Activated naive CD8-positive, alpha-beta T cell treated with anti-CD3 and anti-CD28 coated beads, Interleukin-2, amount 50 U/mL, for 24 hours (primary cell): Measurements from ENCODE around the gene MACROD2.
"Not testable (repeated sequence)": the region's sequence is repeated elsewhere in the genome, so short reads cannot be mapped to it uniquely, and the experiment has no call there.

Experiments used
- ATAC-seq: fragments of 150-1000 bp; cut with Tn5 transposase; one replicate; pipeline ENCODE4 v1.10.0; 2021
- DNase-seq: peaks from one replicate; pipeline ENCODE4 v3.0.0; 2021
- H3K27ac Mint-ChIP-seq: one replicate; pipeline ENCODE4 v1.8.0; 2021; ENCODE audit warnings: mild to moderate bottlenecking, mixed read lengths
- H3K27me3 Mint-ChIP-seq: one replicate; pipeline ENCODE4 v1.8.0; 2021; ENCODE audit warnings: mixed read lengths
- H3K36me3 Mint-ChIP-seq: one replicate; pipeline ENCODE4 v1.8.0; 2021; ENCODE audit warnings: low read depth, mixed read lengths
- H3K4me1 Mint-ChIP-seq: one replicate; pipeline ENCODE4 v1.8.0; 2021; ENCODE audit warnings: mixed read lengths
- H3K4me3 Mint-ChIP-seq: one replicate; pipeline ENCODE4 v1.8.0; 2021; ENCODE audit warnings: mild to moderate bottlenecking, moderate library complexity, mixed read lengths
- H3K9me3 Mint-ChIP-seq: one replicate; pipeline ENCODE4 v1.8.0; 2021; ENCODE audit warnings: mixed read lengths

The MACROD2 gene

GRCh38 chr20:16007962-16008361, 2012.6 kb downstream of the MACROD2 start:
- Mint-ChIP-seq H3K4me1 (no peaks in the 10 kb centered on the region), H3K9me3 (no peaks in the 10 kb centered on the region), H3K36me3 (no peaks in the 10 kb centered on the region), H3K4me3 (no peak overlapping the region), H3K27ac (no peak overlapping the region), H3K27me3 (no peaks in the 10 kb centered on the region)
- DNase-seq (no peak), ATAC-seq (no peak)

- ATAC-seq: no peak
- no peak overlapping the region for H3K27ac Mint-ChIP-seq
- H3K27me3 Mint-ChIP-seq: no peaks in the 10 kb centered on the region
- no peak for DNase-seq
- no peak overlapping the region for H3K4me3 Mint-ChIP-seq
- H3K36me3 Mint-ChIP-seq: no peaks in the 10 kb centered on the region
- H3K9me3 Mint-ChIP-seq: no peaks in the 10 kb centered on the region
- no peaks in the 10 kb centered on the region for H3K4me1 Mint-ChIP-seq
Measured at GRCh38 chr20:16011056-16011455, 2015.7 kb downstream of the MACROD2 start.

GRCh38 chr20:16011519-16011918, 2016.2 kb downstream of the MACROD2 start:
- H3K4me3 Mint-ChIP-seq: no peak overlapping the region
- ATAC-seq (no peak), DNase-seq (no peak)
- no peaks in the 10 kb centered on the region for H3K27me3 Mint-ChIP-seq
- H3K27ac Mint-ChIP-seq: no peak overlapping the region
- no peaks in the 10 kb centered on the region for H3K36me3 Mint-ChIP-seq
- H3K9me3 Mint-ChIP-seq: no peaks in the 10 kb centered on the region
- no peaks in the 10 kb centered on the region for H3K4me1 Mint-ChIP-seq

- not testable (repeated sequence) for H3K36me3 Mint-ChIP-seq, DNase-seq, H3K4me3 Mint-ChIP-seq, H3K9me3 Mint-ChIP-seq, H3K27me3 Mint-ChIP-seq, ATAC-seq, H3K27ac Mint-ChIP-seq, H3K4me1 Mint-ChIP-seq
Measured at GRCh38 chr20:16012934-16013333, 2017.6 kb downstream of the MACROD2 start.

GRCh38 chr20:16013631-16014030, 2018.3 kb downstream of the MACROD2 start:
- H3K4me1 Mint-ChIP-seq: no peaks in the 10 kb centered on the region
- H3K36me3 Mint-ChIP-seq: no peaks in the 10 kb centered on the region
- H3K9me3 Mint-ChIP-seq: no peaks in the 10 kb centered on the region
- no peak overlapping the region for H3K27ac Mint-ChIP-seq
- DNase-seq (no peak), ATAC-seq (no peak)
- no peak overlapping the region for H3K4me3 Mint-ChIP-seq
- H3K27me3 Mint-ChIP-seq: no peaks in the 10 kb centered on the region

- ATAC-seq: no peak
- no peak for DNase-seq
- Mint-ChIP-seq H3K4me1 (no peaks in the 10 kb centered on the region), H3K9me3 (no peaks in the 10 kb centered on the region), H3K4me3 (no peak overlapping the region), H3K27ac (no peak overlapping the region), H3K36me3 (no peaks in the 10 kb centered on the region), H3K27me3 (no peaks in the 10 kb centered on the region)
Measured at GRCh38 chr20:16014436-16014835, 2019.1 kb downstream of the MACROD2 start.

GRCh38 chr20:16017656-16018055, 2022.3 kb downstream of the MACROD2 start:
- Mint-ChIP-seq H3K27me3 (no peaks in the 10 kb centered on the region), H3K4me3 (no peak overlapping the region), H3K36me3 (no peaks in the 10 kb centered on the region), H3K4me1 (no peaks in the 10 kb centered on the region), H3K9me3 (no peaks in the 10 kb centered on the region), H3K27ac (no peak overlapping the region)
- ATAC-seq: no peak
- no peak for DNase-seq

GRCh38 chr20:16018881-16019280, 2023.6 kb downstream of the MACROD2 start:
- Mint-ChIP-seq H3K4me3 (no peak overlapping the region), H3K9me3 (no peaks in the 10 kb centered on the region), H3K36me3 (no peaks in the 10 kb centered on the region), H3K27me3 (no peaks in the 10 kb centered on the region), H3K4me1 (peaks cover 2% of the 10 kb centered on the region), H3K27ac (no peak overlapping the region)
- ATAC-seq (no peak), DNase-seq (no peak)

- Mint-ChIP-seq H3K4me1 (peaks cover 7% of the 10 kb centered on the region), H3K9me3 (no peaks in the 10 kb centered on the region), H3K4me3 (no peak overlapping the region), H3K36me3 (no peaks in the 10 kb centered on the region), H3K27me3 (no peaks in the 10 kb centered on the region), H3K27ac (no peak overlapping the region)
- no peak for DNase-seq
- no peak for ATAC-seq
Measured at GRCh38 chr20:16020971-16021370, 2025.7 kb downstream of the MACROD2 start.

- no peaks in the 10 kb centered on the region for H3K9me3 Mint-ChIP-seq
- no peaks in the 10 kb centered on the region for H3K27me3 Mint-ChIP-seq
- peaks cover 7% of the 10 kb centered on the region for H3K4me1 Mint-ChIP-seq
- ATAC-seq (no peak), DNase-seq (no peak)
- H3K27ac Mint-ChIP-seq: no peak overlapping the region
- H3K4me3 Mint-ChIP-seq: no peak overlapping the region
- H3K36me3 Mint-ChIP-seq: no peaks in the 10 kb centered on the region
Measured at GRCh38 chr20:16025084-16025483, 2029.8 kb downstream of the MACROD2 start.

GRCh38 chr20:16027686-16028085, 2032.4 kb downstream of the MACROD2 start:
- H3K27me3 Mint-ChIP-seq: no peaks in the 10 kb centered on the region
- no peak overlapping the region for H3K27ac Mint-ChIP-seq
- no peak overlapping the region for H3K4me3 Mint-ChIP-seq
- H3K36me3 Mint-ChIP-seq: no peaks in the 10 kb centered on the region
- H3K9me3 Mint-ChIP-seq: no peaks in the 10 kb centered on the region
- ATAC-seq (no peak), DNase-seq (no peak)
- peaks cover 7% of the 10 kb centered on the region for H3K4me1 Mint-ChIP-seq

- Mint-ChIP-seq H3K9me3 (no peaks in the 10 kb centered on the region), H3K27ac (no peak overlapping the region), H3K27me3 (no peaks in the 10 kb centered on the region), H3K4me1 (peaks cover 5% of the 10 kb centered on the region), H3K4me3 (no peak overlapping the region), H3K36me3 (no peaks in the 10 kb centered on the region)
- ATAC-seq: no peak
- DNase-seq: no peak
Measured at GRCh38 chr20:16028923-16029322, 2033.6 kb downstream of the MACROD2 start.

GRCh38 chr20:16030253-16030652, 2034.9 kb downstream of the MACROD2 start:
- Mint-ChIP-seq H3K4me3 (no peak overlapping the region), H3K27me3 (no peaks in the 10 kb centered on the region), H3K27ac (no peak overlapping the region), H3K36me3 (no peaks in the 10 kb centered on the region), H3K9me3 (no peaks in the 10 kb centered on the region), H3K4me1 (no peaks in the 10 kb centered on the region)
- ATAC-seq (no peak), DNase-seq (no peak)

GRCh38 chr20:16035576-16035975, 2040.3 kb downstream of the MACROD2 start:
- Mint-ChIP-seq H3K4me1 (peaks cover 4% of the 10 kb centered on the region), H3K27ac (no peak overlapping the region), H3K4me3 (no peak overlapping the region), H3K27me3 (no peaks in the 10 kb centered on the region), H3K9me3 (no peaks in the 10 kb centered on the region), H3K36me3 (no peaks in the 10 kb centered on the region)
- DNase-seq (no peak), ATAC-seq (no peak)

GRCh38 chr20:16036331-16036730, 2041.0 kb downstream of the MACROD2 start:
- Mint-ChIP-seq H3K36me3 (no peaks in the 10 kb centered on the region), H3K4me1 (peaks cover 5% of the 10 kb centered on the region), H3K4me3 (no peak overlapping the region), H3K27me3 (no peaks in the 10 kb centered on the region), H3K9me3 (no peaks in the 10 kb centered on the region), H3K27ac (no peak overlapping the region)
- no peak for DNase-seq
- no peak for ATAC-seq

- H3K27ac Mint-ChIP-seq: no peak overlapping the region
- peaks cover 5% of the 10 kb centered on the region for H3K4me1 Mint-ChIP-seq
- no peak overlapping the region for H3K4me3 Mint-ChIP-seq
- no peaks in the 10 kb centered on the region for H3K36me3 Mint-ChIP-seq
- no peaks in the 10 kb centered on the region for H3K27me3 Mint-ChIP-seq
- ATAC-seq (no peak), DNase-seq (no peak)
- H3K9me3 Mint-ChIP-seq: no peaks in the 10 kb centered on the region
Measured at GRCh38 chr20:16040742-16041141, 2045.4 kb downstream of the MACROD2 start.
